Eye (tissue), 1 donor: ENCODE measurements around the gene CLEC14A.
A peak's percentile ranks its signal among the peaks of the same experiment; 100 is the strongest.

Source experiments
- DNase-seq: peaks from one replicate; pipeline ENCODE4 v3.0.0-alpha.2; 2015

The CLEC14A gene

GRCh38 chr14:38243696-38244240 lies 12.1 kb downstream of the CLEC14A start:
- no peak for DNase-seq

- no peak for DNase-seq
These were observed 17.0 kb downstream of the CLEC14A start for GRCh38 chr14:38238878-38239277.

GRCh38 chr14:38238332-38238731 lies 17.6 kb downstream of the CLEC14A start:
- DNase-seq, result no peak

GRCh38 chr14:38233218-38233617 lies 22.7 kb downstream of the CLEC14A start:
- DNase-seq, result no peak

- no peak for DNase-seq
These were observed 29.5 kb downstream of the CLEC14A start for GRCh38 chr14:38226366-38226765.

GRCh38 chr14:38225946-38226345 lies 29.9 kb downstream of the CLEC14A start:
- no peak for DNase-seq

- DNase-seq, result no peak
These were observed 31.6 kb downstream of the CLEC14A start for GRCh38 chr14:38224338-38224737.

- DNase-seq, result no peak
These were observed 34.8 kb downstream of the CLEC14A start for GRCh38 chr14:38221077-38221476.

GRCh38 chr14:38217553-38217952 lies 38.3 kb downstream of the CLEC14A start:
- DNase-seq, result no peak

GRCh38 chr14:38213001-38213400 lies 42.9 kb downstream of the CLEC14A start:
- no peak for DNase-seq

GRCh38 chr14:38212111-38212510 lies 43.8 kb downstream of the CLEC14A start:
- no peak for DNase-seq

GRCh38 chr14:38211255-38211735 lies 44.6 kb downstream of the CLEC14A start:
- peak; percentile 32 for DNase-seq

GRCh38 chr14:38210587-38211216 lies 45.2 kb downstream of the CLEC14A start:
- peak; percentile 69 for DNase-seq

- peak; percentile 60 for DNase-seq
These were observed 46.0 kb downstream of the CLEC14A start for GRCh38 chr14:38209572-38210557.

- DNase-seq, result peak; percentile 67
These were observed 47.0 kb downstream of the CLEC14A start for GRCh38 chr14:38208618-38209562.

GRCh38 chr14:38207736-38208617 lies 47.9 kb downstream of the CLEC14A start, which contains the start of gene SSTR1:
Gene SSTR1, plus strand, starts transcription at chr14:38207904. Its CDS starts 1,486 bp downstream, at chr14:38209390.
- peak; percentile 66 for DNase-seq

- no peak for DNase-seq
These were observed 48.5 kb downstream of the CLEC14A start for GRCh38 chr14:38207377-38207735.

- DNase-seq, result no peak
These were observed 49.1 kb downstream of the CLEC14A start for GRCh38 chr14:38206689-38207376.

GRCh38 chr14:38205949-38206665 lies 49.8 kb downstream of the CLEC14A start:
- no peak for DNase-seq
